Neural crest cell (in vitro differentiated cells): ENCODE data around the gene TAOK1. TPM values are rescaled to one million over a fixed set of nuclear protein-coding genes. Genes with fewer than 3 reads are reported as not detected.

Source experiments
- DNase-seq: peaks from one replicate; pipeline ENCODE4 v3.0.0; 2021; ENCODE audit warnings: low read depth, mixed read lengths, low spot score
- H3K27ac Mint-ChIP-seq: one replicate; pipeline ENCODE4 v1.8.0; 2021; ENCODE audit warnings: mild to moderate bottlenecking, mixed read lengths; ENCODE audit not compliant: unreplicated experiment
- H3K27me3 Mint-ChIP-seq: 2 replicates; pipeline ENCODE4 v1.8.0; 2021; ENCODE audit warnings: low read depth, mild to moderate bottlenecking, mixed read lengths
- H3K36me3 Mint-ChIP-seq: 2 replicates; pipeline ENCODE4 v1.8.0; 2021; ENCODE audit warnings: low read depth, mild to moderate bottlenecking, mixed read lengths
- H3K4me1 Mint-ChIP-seq: 2 replicates; pipeline ENCODE4 v1.8.0; 2021; ENCODE audit warnings: mixed read lengths
- H3K4me3 Mint-ChIP-seq: one replicate; pipeline ENCODE4 v1.8.0; 2021; ENCODE audit warnings: mild to moderate bottlenecking, mixed read lengths
- H3K9me3 Mint-ChIP-seq: 2 replicates; pipeline ENCODE4 v1.8.0; 2021; ENCODE audit warnings: mixed read lengths
- CTCF ChIP-seq: fragments of 200-600 bp; sonication (generic); conservative IDR thresholded peaks from 2 replicates; pipeline ENCODE4 v1.5.0; 2021; ENCODE audit warnings: antibody characterized with exemption, mild to moderate bottlenecking
- total RNA-seq: library from RNA; stranded (reverse); gene quantifications from 2 replicates; pipeline ENCODE4 v1.2.1, GENCODE V29; 2021

Gene TAOK1
- total RNA-seq, 1 donor from 2014 or later = 81.9 TPM

GRCh38 chr17:29595943-29596774 is 206.0 kb downstream of the TAOK1 start:
- Mint-ChIP-seq H3K4me3 (peak overlapping the region; percentile 9), H3K27me3 (no peaks in the 10 kb centered on the region), H3K4me1 (peaks cover 50% of the 10 kb centered on the region), H3K27ac (no peak overlapping the region), H3K9me3 (no peaks in the 10 kb centered on the region), H3K36me3 (no peaks in the 10 kb centered on the region)
- TF ChIP-seq CTCF = no peak
- DNase-seq = no peak

DNA sequence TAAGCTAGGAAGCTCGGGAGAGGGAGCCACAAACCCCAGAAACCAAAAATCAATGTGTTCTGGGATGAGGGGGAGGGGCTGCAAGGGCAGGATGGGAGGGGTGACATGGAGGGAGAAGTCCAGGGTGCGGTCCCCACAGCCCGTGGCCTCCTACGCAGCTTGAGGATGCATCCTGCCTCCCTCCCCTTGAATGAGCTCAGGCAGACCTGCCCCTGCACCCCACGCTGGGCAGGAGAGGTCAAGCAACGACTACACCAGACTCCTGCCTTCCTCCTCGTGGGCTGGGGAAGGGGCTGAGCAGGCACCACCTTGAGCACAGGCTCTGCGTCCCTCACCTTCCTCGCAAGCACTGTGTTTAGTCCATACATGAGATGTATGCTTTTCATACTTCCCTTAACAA is 206.6 kb downstream of the TAOK1 start:
- DNase-seq = no peak
- Mint-ChIP-seq H3K27ac (no peak overlapping the region), H3K36me3 (no peaks in the 10 kb centered on the region), H3K9me3 (no peaks in the 10 kb centered on the region), H3K4me3 (peak overlapping the region; percentile 78), H3K27me3 (no peaks in the 10 kb centered on the region), H3K4me1 (peaks cover 48% of the 10 kb centered on the region)
- TF ChIP-seq CTCF = no peak

- Mint-ChIP-seq H3K27me3 (no peaks in the 10 kb centered on the region), H3K4me1 (peaks cover 41% of the 10 kb centered on the region), H3K9me3 (no peaks in the 10 kb centered on the region), H3K36me3 (no peaks in the 10 kb centered on the region), H3K27ac (no peak overlapping the region), H3K4me3 (peak overlapping the region; percentile 78)
- TF ChIP-seq CTCF = no peak
- no peak for DNase-seq
Measured at GRCh38 chr17:29597361-29598172, 207.4 kb downstream of the TAOK1 start.

Other genes starting within 250 kb of the TAOK1 start
- 43.1 and 48.2 TPM in 2 replicates for gene MYO18A, start 210.0 kb upstream of the TAOK1 start, total RNA-seq
- gene CRYBA1, start 143.5 kb upstream of the TAOK1 start, total RNA-seq = 1.9 and 2.4 TPM in 2 replicates
- gene NUFIP2, start 96.2 kb upstream of the TAOK1 start, total RNA-seq = 61.7 and 72.1 TPM in 2 replicates
- 3.7 and 4.2 TPM in 2 replicates for gene ABHD15, start 176.7 kb downstream of the TAOK1 start, total RNA-seq
- gene TP53I13, start 178.3 kb downstream of the TAOK1 start, total RNA-seq = 34.3 and 35.0 TPM in 2 replicates
- gene GIT1, start 199.3 kb downstream of the TAOK1 start, total RNA-seq = 89.3 and 96.5 TPM in 2 replicates
- gene ANKRD13B, start 202.8 kb downstream of the TAOK1 start, total RNA-seq = 65.0 and 70.0 TPM in 2 replicates
- 2.7 and 3.1 TPM in 2 replicates for gene CORO6, start 232.5 kb downstream of the TAOK1 start, total RNA-seq